Measurements from ENCODE around the gene TEX26. TPM values are rescaled to one million over a fixed set of nuclear protein-coding genes. Genes with fewer than 3 reads are reported as not detected.

TEX26 gene
- total and polyA plus RNA-seq, 10 of the 15 experiments (the other 5 are each of a cell fraction or from before 2014, with no cell fraction given) = not detected

GRCh38 chr13:30900436-30900835 is 32.0 kb upstream of the TEX26 start:
- Histone ChIP-seq H3K9me3 (replicated peaks; ENCODE audit: control insufficient read depth, insufficient read depth, low read length) (no peaks in the 10 kb centered on the region), H3K4me2 (ENCODE audit: control insufficient read depth, insufficient read depth) (no peak overlapping the region), H3K9ac (ENCODE audit: control insufficient read depth, insufficient read depth, low read length) (no peak overlapping the region), H2AFZ (ENCODE audit: control insufficient read depth, low read depth, low read length) (no peak overlapping the region), H3K27ac (ENCODE audit: control insufficient read depth, insufficient read depth) (no peak overlapping the region), H4K20me1 (ENCODE audit: control insufficient read depth, insufficient read depth) (no peaks in the 10 kb centered on the region), H3K4me1 (ENCODE audit: control insufficient read depth, insufficient read depth, low read length) (no peaks in the 10 kb centered on the region), H3K4me3 (no peak overlapping the region), H3K79me2 (ENCODE audit: control insufficient read depth, insufficient read depth, low read length) (no peaks in the 10 kb centered on the region), H3K27me3 (replicated peaks in 1 of 2; ENCODE audit: control insufficient read depth in 2 of 2, insufficient read depth in 2 of 2, low read length in 1 of 2) (peaks cover 0 to 5% of the 10 kb centered on the region in 2 experiments; a peak in 3 of 4 replicates), H3K36me3 (ENCODE audit: control insufficient read depth in 2 of 2, insufficient read depth in 2 of 2, low read length in 1 of 2) (no peaks in the 10 kb centered on the region)
- ATAC-seq (no peak), DNase-seq (ENCODE audit: low read depth, low spot score) (no peak), FAIRE-seq (no peak)
- intact Hi-C loops (cut with micrococcal nuclease; ENCODE audit: unreplicated experiment) = no loop called here
- POLR2A ChIA-PET = no interaction called here
- in situ Hi-C loops (cut with MboI) = no loop called here
- no TSS peak for BruUV-seq (replicated peaks)
- 8% methylated on average over 4 of the region's 4 CpGs for WGBS (ENCODE audit: insufficient coverage, insufficient replicate concordance, low lambda C conversion rate, missing lambda C conversion rate)
- SMC1A ChIA-PET (ENCODE audit: uncharacterized antibody, unreplicated experiment) = interaction anchor here (1.1 kb wide), 1 partner anchor 8 kb away, joined by 3 read pairs; no protein-coding TSS in a partner anchor
- RAD21 ChIA-PET (ENCODE audit: unreplicated experiment) = no interaction called here
- CTCF ChIA-PET = no interaction called here
- TF ChIP-seq MEF2A (IDR thresholded peaks at IDR 0.05; ENCODE audit: insufficient read depth, low read depth, low read length) (no peak), CHD4 (IDR thresholded peaks at IDR 0.05) (no peak), CUX1 (IDR thresholded peaks at IDR 0.05; ENCODE audit: insufficient replicate concordance, low read depth, low read length) (no peak), MTA2 (IDR thresholded peaks at IDR 0.05; ENCODE audit: low read depth) (no peak), CEBPZ (IDR thresholded peaks at IDR 0.05; ENCODE audit: low read depth, low read length) (no peak), SREBF2 (IDR thresholded peaks at IDR 0.05; ENCODE audit: low read length) (no peak), BMI1 (IDR thresholded peaks at IDR 0.05; ENCODE audit: borderline replicate concordance) (no peak), SPI1 (IDR thresholded peaks at IDR 0.05; ENCODE audit: borderline replicate concordance, insufficient read depth, low read depth, low read length) (no peak), SMC3 (IDR thresholded peaks at IDR 0.05; ENCODE audit: borderline replicate concordance, low read length) (no peak), NFIC (IDR thresholded peaks at IDR 0.05; ENCODE audit: low read depth, low read length) (no peak), ZNF384 (IDR thresholded peaks at IDR 0.05; ENCODE audit: borderline replicate concordance, low read depth, low read length) (no peak), EGR1 (IDR thresholded peaks at IDR 0.05; ENCODE audit: borderline replicate concordance in 1 of 2, low read depth in 2 of 2, low read length in 2 of 2) (no peak), HCFC1 (IDR thresholded peaks at IDR 0.05; ENCODE audit: low read length) (no peak), YY1 (IDR thresholded peaks at IDR 0.05; ENCODE audit: low read depth, low read length) (no peak), SMARCA5 (IDR thresholded peaks at IDR 0.05) (no peak), RELA (IDR thresholded peaks at IDR 0.05; ENCODE audit: borderline replicate concordance, partially characterized antibody) (no peak), ZNF24 (IDR thresholded peaks at IDR 0.05) (no peak), TCF12 (IDR thresholded peaks at IDR 0.05; ENCODE audit: low read depth, low read length) (no peak), BCL11A (IDR thresholded peaks at IDR 0.05; ENCODE audit: low read depth, low read length) (no peak)

Measured in GM12878 (cell line).